ENCODE measurements around the gene TEX35.

TEX35 gene

DNA sequence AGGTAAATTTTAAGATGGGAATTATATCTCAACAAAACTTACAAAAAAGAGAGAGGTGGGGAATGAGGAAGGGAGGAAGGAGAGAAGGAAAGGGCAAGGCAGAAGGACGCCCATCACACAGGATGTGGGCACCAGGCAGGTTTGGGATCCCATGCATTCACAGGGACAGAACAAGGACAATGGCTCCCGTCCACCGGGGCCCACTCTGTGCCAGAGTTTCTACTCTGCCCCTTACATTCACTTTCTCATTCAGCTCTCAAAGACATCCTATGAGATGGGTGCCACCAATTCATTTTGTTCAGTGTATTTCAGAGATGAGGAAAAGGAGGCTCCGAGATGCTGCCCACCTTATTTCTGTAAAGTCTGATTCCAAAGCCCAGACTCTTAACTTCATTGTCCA, 23.5 kb upstream of the TEX35 start:
- H3K36me3 ChIP-seq = no peaks in the 10 kb centered on the region
- no peak overlapping the region for H3K4me3 ChIP-seq
- TF ChIP-seq, protein P1, sequence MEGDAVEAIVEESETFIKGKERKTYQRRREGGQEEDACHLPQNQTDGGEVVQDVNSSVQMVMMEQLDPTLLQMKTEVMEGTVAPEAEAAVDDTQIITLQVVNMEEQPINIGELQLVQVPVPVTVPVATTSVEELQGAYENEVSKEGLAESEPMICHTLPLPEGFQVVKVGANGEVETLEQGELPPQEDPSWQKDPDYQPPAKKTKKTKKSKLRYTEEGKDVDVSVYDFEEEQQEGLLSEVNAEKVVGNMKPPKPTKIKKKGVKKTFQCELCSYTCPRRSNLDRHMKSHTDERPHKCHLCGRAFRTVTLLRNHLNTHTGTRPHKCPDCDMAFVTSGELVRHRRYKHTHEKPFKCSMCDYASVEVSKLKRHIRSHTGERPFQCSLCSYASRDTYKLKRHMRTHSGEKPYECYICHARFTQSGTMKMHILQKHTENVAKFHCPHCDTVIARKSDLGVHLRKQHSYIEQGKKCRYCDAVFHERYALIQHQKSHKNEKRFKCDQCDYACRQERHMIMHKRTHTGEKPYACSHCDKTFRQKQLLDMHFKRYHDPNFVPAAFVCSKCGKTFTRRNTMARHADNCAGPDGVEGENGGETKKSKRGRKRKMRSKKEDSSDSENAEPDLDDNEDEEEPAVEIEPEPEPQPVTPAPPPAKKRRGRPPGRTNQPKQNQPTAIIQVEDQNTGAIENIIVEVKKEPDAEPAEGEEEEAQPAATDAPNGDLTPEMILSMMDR (IDR thresholded peaks at IDR 0.05) = no peak
- DNase-seq = no peak
- intact Hi-C loops (cut with DNase I; ENCODE audit: low total_unique reads) = no loop called here
- H3K4me1 ChIP-seq = peaks cover 0 to 17% (median 11%) of the 10 kb centered on the region in 4 donors
- no peaks in the 10 kb centered on the region for H3K27me3 ChIP-seq
- no peak overlapping the region for H3K27ac ChIP-seq
- H3K9me3 ChIP-seq = no peaks in the 10 kb centered on the region

DNA sequence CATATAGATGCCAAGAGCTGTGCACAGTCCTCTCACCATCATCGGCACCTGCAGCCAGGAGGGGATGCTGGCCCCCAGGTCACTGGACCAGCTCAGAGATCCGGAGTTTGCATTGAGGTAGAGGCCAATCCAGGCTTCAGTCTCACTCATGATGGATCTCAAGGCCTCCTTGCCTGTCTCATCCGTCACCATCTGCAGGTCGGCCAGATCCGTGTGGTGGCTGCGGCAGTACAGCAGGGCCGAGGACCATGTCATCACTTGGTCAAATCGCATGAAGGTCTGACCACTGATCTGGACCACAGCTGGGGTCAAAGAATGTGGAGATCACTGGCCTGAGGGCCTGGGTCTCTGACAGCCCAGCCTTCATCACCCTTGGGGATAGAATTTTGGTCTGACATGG, 22.8 kb upstream of the TEX35 start:
- Histone ChIP-seq H3K36me3 (no peaks in the 10 kb centered on the region), H3K4me3 (no peak overlapping the region), H3K27me3 (no peaks in the 10 kb centered on the region), H3K9me3 (no peaks in the 10 kb centered on the region), H3K27ac (no peak overlapping the region), H3K4me1 (peaks cover 0 to 17% (median 11%) of the 10 kb centered on the region in 4 donors)
- intact Hi-C loops (cut with DNase I; ENCODE audit: low total_unique reads) = no loop called here
- TF ChIP-seq, protein P1 (IDR thresholded peaks at IDR 0.05) = no peak
- peak in 1 of 2 donors; percentile 42 for DNase-seq

DNA sequence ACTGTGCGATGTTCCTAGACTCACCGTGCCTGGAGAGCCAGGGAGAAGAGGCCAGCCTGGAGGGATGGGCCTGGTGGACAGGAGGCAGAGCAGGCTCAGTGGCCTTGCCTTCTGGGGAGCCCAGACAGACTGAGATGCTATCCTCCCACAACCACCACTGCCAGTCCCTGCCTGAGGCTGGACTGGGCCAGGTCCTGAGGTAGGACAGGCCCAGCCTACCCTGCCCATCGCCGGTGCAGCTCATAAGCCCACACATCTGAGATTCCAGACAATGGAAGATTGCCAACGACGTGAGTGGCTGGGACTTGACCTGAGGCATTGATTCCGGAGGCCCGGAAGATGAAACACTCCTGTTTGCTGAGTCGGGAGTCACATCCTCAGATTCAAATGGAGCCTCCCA, 21.9 kb upstream of the TEX35 start:
- TF ChIP-seq, protein P1 (IDR thresholded peaks at IDR 0.05) = no peak
- H3K27me3 ChIP-seq = no peaks in the 10 kb centered on the region
- H3K4me1 ChIP-seq = peaks cover 0 to 15% (median 11%) of the 10 kb centered on the region in 4 donors
- intact Hi-C loops (cut with DNase I; ENCODE audit: low total_unique reads) = no loop called here
- no peak overlapping the region for H3K4me3 ChIP-seq
- no peaks in the 10 kb centered on the region for H3K9me3 ChIP-seq
- H3K27ac ChIP-seq = no peak overlapping the region
- peak in 1 of 2 donors; percentile 53 for DNase-seq
- H3K36me3 ChIP-seq = no peaks in the 10 kb centered on the region

DNA sequence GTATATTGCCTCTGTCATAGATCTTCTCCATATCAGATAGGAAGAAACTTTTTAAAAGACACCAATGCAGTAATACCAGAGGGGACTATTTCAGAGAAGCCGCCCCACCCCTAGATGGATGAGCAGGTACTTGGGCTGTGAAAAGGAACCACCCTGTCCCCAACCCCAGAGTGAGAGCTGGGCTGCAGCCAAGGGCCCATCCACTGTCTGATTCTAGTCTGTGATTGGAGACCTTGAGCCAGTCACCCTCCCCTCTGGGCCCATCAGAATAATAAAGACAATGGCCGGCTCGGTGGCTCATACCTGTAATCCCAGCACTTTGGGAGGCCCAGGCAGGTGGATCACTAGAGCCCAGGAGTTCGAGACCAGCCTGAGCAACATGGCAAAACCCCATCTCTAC, 21.2 kb upstream of the TEX35 start:
- no peak for DNase-seq
- Histone ChIP-seq H3K9me3 (no peaks in the 10 kb centered on the region), H3K27ac (no peak overlapping the region), H3K4me3 (no peak overlapping the region), H3K27me3 (no peaks in the 10 kb centered on the region), H3K4me1 (peaks cover 0 to 8% (median 4%) of the 10 kb centered on the region in 4 donors), H3K36me3 (no peaks in the 10 kb centered on the region)
- intact Hi-C loops (cut with DNase I; ENCODE audit: low total_unique reads) = no loop called here
- TF ChIP-seq, protein P1 (IDR thresholded peaks at IDR 0.05) = no peak

DNA sequence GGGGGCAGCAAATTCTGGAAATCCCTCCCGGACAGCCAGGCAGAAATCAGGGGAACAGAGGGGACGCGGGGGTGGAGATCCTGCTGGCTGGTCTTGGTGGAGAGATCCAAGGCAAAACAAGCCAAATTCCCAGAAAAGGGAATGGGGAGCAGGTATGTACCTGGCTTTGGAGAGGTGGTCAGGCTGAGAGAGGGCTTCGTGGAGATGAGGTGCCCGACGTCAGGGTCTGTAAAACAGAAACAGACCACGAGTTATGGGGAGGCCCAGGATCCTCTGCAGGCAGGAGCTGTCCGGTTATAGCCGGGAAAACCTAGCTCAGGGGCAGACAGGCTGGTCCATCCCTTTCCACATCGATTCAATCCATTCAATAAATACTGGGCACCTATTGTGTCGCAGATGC, 20.6 kb upstream of the TEX35 start:
- TF ChIP-seq, protein P1 (IDR thresholded peaks at IDR 0.05) = no peak
- intact Hi-C loops (cut with DNase I; ENCODE audit: low total_unique reads) = no loop called here
- H3K4me1 ChIP-seq = peaks cover 0 to 1% (median 0%) of the 10 kb centered on the region in 4 donors

DNA sequence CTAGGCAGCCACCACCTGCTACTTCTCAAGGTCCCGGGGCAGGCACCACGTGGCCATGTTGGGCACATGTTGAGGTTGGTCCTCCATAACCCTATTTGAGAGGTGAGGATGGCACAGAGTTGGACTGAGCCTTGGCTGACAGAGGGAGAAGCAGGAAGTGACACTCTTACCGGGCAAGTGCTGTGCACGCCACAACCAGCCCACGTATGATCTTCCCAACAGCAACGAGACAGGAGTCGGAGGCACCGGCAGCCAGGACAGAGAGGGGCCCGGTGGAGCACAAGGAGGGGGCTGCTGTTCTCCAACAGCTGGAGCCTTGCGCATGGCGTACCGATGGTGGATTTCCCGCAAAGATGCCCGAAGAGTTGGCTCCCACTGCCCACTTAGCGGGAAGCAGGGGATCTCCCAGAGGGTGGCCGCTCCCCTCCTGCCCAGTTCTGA, 19.6 kb upstream of the TEX35 start:
- H3K27ac ChIP-seq = no peak overlapping the region
- intact Hi-C loops (cut with DNase I; ENCODE audit: low total_unique reads) = no loop called here
- DNase-seq = no peak
- H3K27me3 ChIP-seq = no peaks in the 10 kb centered on the region
- H3K4me3 ChIP-seq = no peak overlapping the region
- TF ChIP-seq, protein P1 (IDR thresholded peaks at IDR 0.05) = no peak
- no peaks in the 10 kb centered on the region for H3K9me3 ChIP-seq
- H3K36me3 ChIP-seq = no peaks in the 10 kb centered on the region
- no peaks in the 10 kb centered on the region for H3K4me1 ChIP-seq

More for the DNA sequence above, 20.6 kb upstream of the TEX35 start:
- no peaks in the 10 kb centered on the region for H3K27me3 ChIP-seq
- H3K9me3 ChIP-seq = no peaks in the 10 kb centered on the region
- no peak for DNase-seq
- H3K4me3 ChIP-seq = no peak overlapping the region
- H3K27ac ChIP-seq = no peak overlapping the region
- H3K36me3 ChIP-seq = no peaks in the 10 kb centered on the region
